Uterus (tissue), 2 donors: ENCODE results near the gene CKM.

ENCODE experiments used
- POLR2A ChIP-seq, 2 donors: fragments of 450-650 bp; IDR thresholded peaks; one replicate each; pipeline ENCODE4 v1.6.1; 2016; ENCODE audit warnings: antibody characterized with exemption in 2 of 2, mild to moderate bottlenecking in 1 of 2, moderate library complexity in 1 of 2
- TF ChIP-seq, protein P1 (sequence below), 4 experiments: fragments of 200-600 bp in 2 of 4; fragments of 450-650 bp in 2 of 4; sonication (generic) in 2 of 4; IDR thresholded peaks; one replicate each; pipeline ENCODE4 v1.5.1; 2016 to 2019; ENCODE audit warnings: antibody characterized with exemption in 4 of 4, mild to moderate bottlenecking in 2 of 4, moderate library complexity in 1 of 4

DNA sequence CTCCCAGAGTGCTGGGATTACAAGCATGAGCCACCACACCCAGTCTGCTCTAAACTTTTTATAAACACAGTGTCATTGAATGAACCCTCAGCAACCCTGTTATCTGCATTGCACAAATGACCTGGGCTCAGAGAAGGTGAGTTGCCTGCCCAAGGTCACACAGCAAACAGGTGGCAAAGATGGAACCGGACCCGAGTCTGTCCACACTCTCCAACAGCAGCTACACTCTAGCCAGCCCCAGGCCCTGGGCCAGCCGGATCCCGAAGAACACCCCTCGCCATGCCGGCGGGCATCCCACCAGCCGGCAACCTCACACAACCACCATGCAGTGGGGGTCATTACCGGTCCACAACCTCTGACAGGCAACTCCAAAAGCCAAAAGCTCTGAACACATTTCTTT is 33.2 kb upstream of the CKM start:
- TF ChIP-seq, protein P1, sequence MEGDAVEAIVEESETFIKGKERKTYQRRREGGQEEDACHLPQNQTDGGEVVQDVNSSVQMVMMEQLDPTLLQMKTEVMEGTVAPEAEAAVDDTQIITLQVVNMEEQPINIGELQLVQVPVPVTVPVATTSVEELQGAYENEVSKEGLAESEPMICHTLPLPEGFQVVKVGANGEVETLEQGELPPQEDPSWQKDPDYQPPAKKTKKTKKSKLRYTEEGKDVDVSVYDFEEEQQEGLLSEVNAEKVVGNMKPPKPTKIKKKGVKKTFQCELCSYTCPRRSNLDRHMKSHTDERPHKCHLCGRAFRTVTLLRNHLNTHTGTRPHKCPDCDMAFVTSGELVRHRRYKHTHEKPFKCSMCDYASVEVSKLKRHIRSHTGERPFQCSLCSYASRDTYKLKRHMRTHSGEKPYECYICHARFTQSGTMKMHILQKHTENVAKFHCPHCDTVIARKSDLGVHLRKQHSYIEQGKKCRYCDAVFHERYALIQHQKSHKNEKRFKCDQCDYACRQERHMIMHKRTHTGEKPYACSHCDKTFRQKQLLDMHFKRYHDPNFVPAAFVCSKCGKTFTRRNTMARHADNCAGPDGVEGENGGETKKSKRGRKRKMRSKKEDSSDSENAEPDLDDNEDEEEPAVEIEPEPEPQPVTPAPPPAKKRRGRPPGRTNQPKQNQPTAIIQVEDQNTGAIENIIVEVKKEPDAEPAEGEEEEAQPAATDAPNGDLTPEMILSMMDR (IDR thresholded peaks at IDR 0.05) = no peak
- TF ChIP-seq POLR2A (IDR thresholded peaks at IDR 0.05) = no peak
